Measurements from ENCODE around the gene RASEF. TPM values are rescaled to one million over a fixed set of nuclear protein-coding genes. Genes with fewer than 3 reads are reported as not detected.
"Not testable (repeated sequence)": the region's sequence is repeated elsewhere in the genome, so short reads cannot be mapped to it uniquely, and the experiment has no call there.

Gene RASEF
- polyA plus RNA-seq, 2 of the 4 experiments (the other 2 are of a cell fraction): 5.1 to 8.8 TPM

DNA sequence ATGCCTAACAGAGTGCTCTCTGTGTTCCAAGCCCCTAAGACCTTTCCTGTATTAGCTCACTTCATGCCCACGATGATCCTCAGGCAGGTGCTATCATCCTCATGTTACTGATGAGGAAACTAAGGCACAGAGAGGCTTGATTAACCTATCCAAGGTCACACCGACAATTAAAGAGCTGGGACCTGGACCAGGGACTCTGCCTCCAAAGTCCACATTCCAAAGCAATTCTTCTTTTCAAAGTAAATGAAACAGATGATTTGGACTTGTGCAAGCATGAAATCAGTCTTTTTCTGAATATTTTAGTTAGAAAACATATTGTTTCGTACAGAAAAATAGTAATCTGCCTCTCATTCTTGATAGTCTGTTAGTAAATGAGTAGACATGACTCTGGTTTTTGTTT lies 18.1 kb upstream of the RASEF start (continued):
- TF ChIP-seq, protein P1, sequence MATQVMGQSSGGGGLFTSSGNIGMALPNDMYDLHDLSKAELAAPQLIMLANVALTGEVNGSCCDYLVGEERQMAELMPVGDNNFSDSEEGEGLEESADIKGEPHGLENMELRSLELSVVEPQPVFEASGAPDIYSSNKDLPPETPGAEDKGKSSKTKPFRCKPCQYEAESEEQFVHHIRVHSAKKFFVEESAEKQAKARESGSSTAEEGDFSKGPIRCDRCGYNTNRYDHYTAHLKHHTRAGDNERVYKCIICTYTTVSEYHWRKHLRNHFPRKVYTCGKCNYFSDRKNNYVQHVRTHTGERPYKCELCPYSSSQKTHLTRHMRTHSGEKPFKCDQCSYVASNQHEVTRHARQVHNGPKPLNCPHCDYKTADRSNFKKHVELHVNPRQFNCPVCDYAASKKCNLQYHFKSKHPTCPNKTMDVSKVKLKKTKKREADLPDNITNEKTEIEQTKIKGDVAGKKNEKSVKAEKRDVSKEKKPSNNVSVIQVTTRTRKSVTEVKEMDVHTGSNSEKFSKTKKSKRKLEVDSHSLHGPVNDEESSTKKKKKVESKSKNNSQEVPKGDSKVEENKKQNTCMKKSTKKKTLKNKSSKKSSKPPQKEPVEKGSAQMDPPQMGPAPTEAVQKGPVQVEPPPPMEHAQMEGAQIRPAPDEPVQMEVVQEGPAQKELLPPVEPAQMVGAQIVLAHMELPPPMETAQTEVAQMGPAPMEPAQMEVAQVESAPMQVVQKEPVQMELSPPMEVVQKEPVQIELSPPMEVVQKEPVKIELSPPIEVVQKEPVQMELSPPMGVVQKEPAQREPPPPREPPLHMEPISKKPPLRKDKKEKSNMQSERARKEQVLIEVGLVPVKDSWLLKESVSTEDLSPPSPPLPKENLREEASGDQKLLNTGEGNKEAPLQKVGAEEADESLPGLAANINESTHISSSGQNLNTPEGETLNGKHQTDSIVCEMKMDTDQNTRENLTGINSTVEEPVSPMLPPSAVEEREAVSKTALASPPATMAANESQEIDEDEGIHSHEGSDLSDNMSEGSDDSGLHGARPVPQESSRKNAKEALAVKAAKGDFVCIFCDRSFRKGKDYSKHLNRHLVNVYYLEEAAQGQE (IDR thresholded peaks at IDR 0.05): no peak
- TF ChIP-seq ZNF302 (CRISPR knock-in tag; IDR thresholded peaks at IDR 0.05): no peak

DNA sequence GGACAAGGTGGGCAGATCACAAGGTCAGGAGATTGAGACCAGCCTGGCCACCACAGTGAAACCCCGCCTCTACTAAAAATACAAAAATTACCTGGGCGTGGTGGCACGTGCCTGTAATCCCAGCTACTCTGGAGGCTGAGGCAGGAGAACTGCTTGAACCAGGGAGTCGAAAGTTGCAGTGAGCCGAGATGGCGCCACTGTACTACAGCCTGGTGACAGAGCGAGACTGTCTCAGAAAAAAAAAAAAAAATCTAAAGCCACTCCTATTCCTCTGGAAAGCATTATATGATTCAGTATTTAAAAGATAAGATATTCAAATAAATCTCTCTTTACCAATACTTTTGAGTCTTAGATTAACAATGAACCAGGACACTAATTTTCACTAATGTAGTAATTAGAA lies 13.0 kb upstream of the RASEF start:
- FAIRE-seq; DNase-seq (ENCODE audit: low read depth in 1 of 2, low spot score in 1 of 2); H3K4me1 ChIP-seq; POLR2A ChIA-PET; H3K4me3 ChIP-seq; H3K9me3 ChIP-seq; H3K4me2 ChIP-seq; H3K27ac ChIP-seq; ATAC-seq: not testable (repeated sequence)
- CTCF ChIA-PET: interaction anchor here (0.6 to 1.1 kb wide), 2 partner anchors 11 to 14 kb away, joined by 3 to 4 read pairs; no protein-coding TSS in a partner anchor
- 74% methylated on average over 7 of the region's 7 CpGs for WGBS (ENCODE audit: missing lambda C conversion rate)

DNA sequence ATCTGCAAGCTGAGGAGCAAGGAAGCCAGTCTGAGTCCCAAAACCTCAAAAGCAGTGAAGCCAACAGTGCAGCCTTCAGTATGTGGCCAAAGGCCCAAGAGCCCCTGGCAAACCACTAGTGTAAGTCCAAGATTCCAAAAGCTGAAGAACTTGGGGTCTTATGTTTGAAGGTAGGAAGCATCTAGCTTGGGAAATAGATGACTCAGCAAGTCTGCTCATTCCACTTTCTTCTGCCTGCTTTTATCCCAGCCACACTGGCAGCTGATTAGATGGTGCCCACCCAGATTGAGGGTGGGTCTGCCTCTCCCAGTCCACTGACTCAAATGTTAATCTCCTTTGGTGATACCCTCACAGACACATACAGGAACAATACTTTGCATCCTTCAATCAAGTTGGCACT lies 9.6 kb upstream of the RASEF start:
- CTCF ChIA-PET: interaction anchor here (0.7 kb wide), 1 partner anchor 14 kb away, joined by 3 read pairs; no protein-coding TSS in a partner anchor

DNA sequence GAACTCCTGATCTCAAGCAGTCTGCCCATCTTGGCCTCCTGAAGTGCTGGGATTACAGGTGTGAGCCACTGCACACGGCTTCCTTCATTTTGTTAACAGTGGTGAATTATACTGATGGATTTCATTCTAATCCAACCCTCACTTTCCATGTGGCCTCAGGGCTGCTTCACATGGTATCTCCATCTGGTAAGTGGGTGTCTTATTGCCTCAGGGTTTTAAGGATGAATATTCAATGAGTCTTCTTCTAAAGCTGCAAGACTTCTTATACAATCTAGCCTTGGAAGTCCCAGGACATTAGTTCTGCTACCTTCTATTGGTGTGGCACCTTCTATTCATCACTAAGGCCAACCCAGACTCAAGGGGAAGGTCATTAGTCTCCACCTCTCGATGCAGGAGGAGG lies 8.7 kb upstream of the RASEF start:
- peaks cover 5% of the 10 kb centered on the region for H3K4me1 ChIP-seq
- DNase-seq (ENCODE audit: low read depth in 1 of 2, low spot score in 1 of 2) (no peak), FAIRE-seq (no peak), ATAC-seq (no peak)
- POLR2A ChIA-PET: no interaction called here
- no peak for TF ChIP-seq MYC (IDR thresholded peaks at IDR 0.05; ENCODE audit: borderline replicate concordance, low read length)
- TF ChIP-seq PHF8 (IDR thresholded peaks at IDR 0.05; ENCODE audit: borderline replicate concordance, low read depth): no peak
- TF ChIP-seq BHLHE40 (IDR thresholded peaks at IDR 0.05; ENCODE audit: low read depth, low read length): no peak
- TF ChIP-seq RNF2 (IDR thresholded peaks at IDR 0.05; ENCODE audit: borderline replicate concordance, low read depth): no peak
- H3K27ac ChIP-seq: no peak overlapping the region
- no peaks in the 10 kb centered on the region for H3K9me3 ChIP-seq
- no peak overlapping the region for H3K4me3 ChIP-seq
- WGBS (ENCODE audit: missing lambda C conversion rate): 23% methylated on average over 2 of the region's 2 CpGs
- CTCF ChIA-PET: interaction anchor here (0.7 kb wide), 1 partner anchor 15 kb away, joined by 3 read pairs; no protein-coding TSS in a partner anchor
- H3K4me2 ChIP-seq: no peak overlapping the region

More for the DNA sequence above, 9.6 kb upstream of the RASEF start:
- H3K9me3 ChIP-seq; H3K4me1 ChIP-seq; DNase-seq (ENCODE audit: low read depth in 1 of 2, low spot score in 1 of 2); H3K27ac ChIP-seq; ATAC-seq; H3K4me3 ChIP-seq; H3K4me2 ChIP-seq; FAIRE-seq; POLR2A ChIA-PET: not testable (repeated sequence)
- TF ChIP-seq MAFK (IDR thresholded peaks at IDR 0.05; ENCODE audit: partially characterized antibody): peak; percentile 96

DNA sequence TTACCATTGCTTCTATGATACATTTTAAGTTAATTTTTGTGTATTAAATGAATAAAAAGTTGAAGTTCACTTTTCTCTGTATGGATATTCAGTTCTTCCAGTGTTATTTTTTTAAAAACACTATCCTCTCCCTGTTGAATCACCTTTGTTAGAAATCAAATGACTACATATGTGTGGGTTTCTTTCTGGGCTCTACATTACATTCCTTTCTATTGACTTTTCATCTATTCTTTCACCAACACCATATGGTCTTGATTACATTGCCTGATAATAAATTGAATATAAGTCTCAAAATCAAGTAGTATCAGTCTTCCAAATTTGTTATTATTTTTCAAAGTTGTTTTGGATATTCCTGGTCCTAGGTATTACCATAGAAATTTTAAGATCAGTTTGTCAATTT lies 7.3 kb upstream of the RASEF start:
- peaks cover 9% of the 10 kb centered on the region for H3K4me1 ChIP-seq
- FAIRE-seq: no peak
- POLR2A ChIA-PET: no interaction called here
- H3K9me3 ChIP-seq: no peaks in the 10 kb centered on the region
- CTCF ChIA-PET: no interaction called here
- H3K4me2 ChIP-seq: no peak overlapping the region
- H3K4me3 ChIP-seq: no peak overlapping the region
- H3K27ac ChIP-seq: no peak overlapping the region
- TF ChIP-seq MAFK (IDR thresholded peaks at IDR 0.05; ENCODE audit: partially characterized antibody) (no peak), ESRRA (IDR thresholded peaks at IDR 0.05; ENCODE audit: borderline replicate concordance, low read length) (no peak)
- no peak for DNase-seq (ENCODE audit: low read depth in 1 of 2, low spot score in 1 of 2)
- ATAC-seq: no peak

DNA sequence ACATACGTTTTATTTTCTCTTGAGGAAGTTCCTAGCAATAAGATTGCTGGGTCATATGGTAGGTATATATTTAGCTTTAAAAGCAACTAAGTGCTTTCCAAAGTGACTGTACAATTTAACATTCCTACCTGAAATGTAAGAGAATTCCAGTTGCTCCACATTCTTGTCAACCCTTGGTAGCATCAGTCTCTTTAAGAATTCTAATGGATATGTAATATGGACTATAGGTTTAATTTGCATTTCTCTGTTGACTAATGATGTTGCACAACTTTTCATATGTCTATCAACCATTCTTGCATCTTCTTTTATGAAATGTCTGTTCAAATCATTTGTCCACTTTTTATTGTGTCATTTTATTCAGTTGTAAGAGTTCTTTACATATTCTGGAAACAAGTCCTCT lies 6.7 kb upstream of the RASEF start:
- DNase-seq (ENCODE audit: low read depth in 1 of 2, low spot score in 1 of 2) (no peak), FAIRE-seq (peak; percentile 54), ATAC-seq (no peak)
- POLR2A ChIA-PET: no interaction called here
- CTCF ChIA-PET: no interaction called here
- H3K9me3 ChIP-seq: no peaks in the 10 kb centered on the region
- no peak overlapping the region for H3K4me2 ChIP-seq
- 76% methylated on average over 1 of the region's 1 CpG for WGBS (ENCODE audit: missing lambda C conversion rate)
- H3K4me1 ChIP-seq: peaks cover 9% of the 10 kb centered on the region
- no peak overlapping the region for H3K27ac ChIP-seq
- no peak overlapping the region for H3K4me3 ChIP-seq
- TF ChIP-seq TFCP2L1 (CRISPR knock-in tag; IDR thresholded peaks at IDR 0.05) (no peak), TP53 (CRISPR knock-in tag; IDR thresholded peaks at IDR 0.05) (no peak), HEYL (CRISPR knock-in tag; IDR thresholded peaks at IDR 0.05) (no peak), FOXS1 (CRISPR knock-in tag; IDR thresholded peaks at IDR 0.05) (no peak), CHD2 (IDR thresholded peaks at IDR 0.05; ENCODE audit: low read length, partially characterized antibody) (no peak), EP300 (IDR thresholded peaks at IDR 0.05) (no peak), ZC3H11A (IDR thresholded peaks at IDR 0.05) (no peak), JUNB (IDR thresholded peaks at IDR 0.05) (no peak), RCOR1 (IDR thresholded peaks at IDR 0.05; ENCODE audit: low read depth, low read length) (no peak), JUN (IDR thresholded peaks at IDR 0.05) (no peak), POLR2AphosphoS2 (conservative IDR thresholded peaks at IDR 0.05; ENCODE audit: low read length) (no peak)
- TF ChIP-seq, protein P2, sequence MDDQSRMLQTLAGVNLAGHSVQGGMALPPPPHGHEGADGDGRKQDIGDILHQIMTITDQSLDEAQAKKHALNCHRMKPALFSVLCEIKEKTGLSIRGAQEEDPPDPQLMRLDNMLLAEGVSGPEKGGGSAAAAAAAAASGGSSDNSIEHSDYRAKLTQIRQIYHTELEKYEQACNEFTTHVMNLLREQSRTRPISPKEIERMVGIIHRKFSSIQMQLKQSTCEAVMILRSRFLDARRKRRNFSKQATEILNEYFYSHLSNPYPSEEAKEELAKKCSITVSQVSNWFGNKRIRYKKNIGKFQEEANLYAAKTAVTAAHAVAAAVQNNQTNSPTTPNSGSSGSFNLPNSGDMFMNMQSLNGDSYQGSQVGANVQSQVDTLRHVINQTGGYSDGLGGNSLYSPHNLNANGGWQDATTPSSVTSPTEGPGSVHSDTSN (IDR thresholded peaks at IDR 0.05): no peak
- TF ChIP-seq, protein P3, sequence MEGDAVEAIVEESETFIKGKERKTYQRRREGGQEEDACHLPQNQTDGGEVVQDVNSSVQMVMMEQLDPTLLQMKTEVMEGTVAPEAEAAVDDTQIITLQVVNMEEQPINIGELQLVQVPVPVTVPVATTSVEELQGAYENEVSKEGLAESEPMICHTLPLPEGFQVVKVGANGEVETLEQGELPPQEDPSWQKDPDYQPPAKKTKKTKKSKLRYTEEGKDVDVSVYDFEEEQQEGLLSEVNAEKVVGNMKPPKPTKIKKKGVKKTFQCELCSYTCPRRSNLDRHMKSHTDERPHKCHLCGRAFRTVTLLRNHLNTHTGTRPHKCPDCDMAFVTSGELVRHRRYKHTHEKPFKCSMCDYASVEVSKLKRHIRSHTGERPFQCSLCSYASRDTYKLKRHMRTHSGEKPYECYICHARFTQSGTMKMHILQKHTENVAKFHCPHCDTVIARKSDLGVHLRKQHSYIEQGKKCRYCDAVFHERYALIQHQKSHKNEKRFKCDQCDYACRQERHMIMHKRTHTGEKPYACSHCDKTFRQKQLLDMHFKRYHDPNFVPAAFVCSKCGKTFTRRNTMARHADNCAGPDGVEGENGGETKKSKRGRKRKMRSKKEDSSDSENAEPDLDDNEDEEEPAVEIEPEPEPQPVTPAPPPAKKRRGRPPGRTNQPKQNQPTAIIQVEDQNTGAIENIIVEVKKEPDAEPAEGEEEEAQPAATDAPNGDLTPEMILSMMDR (IDR thresholded peaks at IDR 0.05): no peak
